B cell (primary cell): ENCODE measurements around the gene LANCL2.

ENCODE experiments used
- EZH2 ChIP-seq: IDR thresholded peaks from 2 replicates; pipeline ENCODE4 v1.6.1; 2012; ENCODE audit warnings: borderline replicate concordance, low read depth, mild to moderate bottlenecking, moderate library complexity, low read length; ENCODE audit not compliant: insufficient read depth, poor library complexity, severe bottlenecking
- TF ChIP-seq, protein P1 (sequence below): fragments of 200-600 bp; IDR thresholded peaks from one replicate; pipeline ENCODE4 v1.8.0; 2022; ENCODE audit warnings: antibody characterized with exemption, mild to moderate bottlenecking

GRCh38 chr7:55349121-55349520, 16.0 kb upstream of the LANCL2 start:
- TF ChIP-seq, protein P1, sequence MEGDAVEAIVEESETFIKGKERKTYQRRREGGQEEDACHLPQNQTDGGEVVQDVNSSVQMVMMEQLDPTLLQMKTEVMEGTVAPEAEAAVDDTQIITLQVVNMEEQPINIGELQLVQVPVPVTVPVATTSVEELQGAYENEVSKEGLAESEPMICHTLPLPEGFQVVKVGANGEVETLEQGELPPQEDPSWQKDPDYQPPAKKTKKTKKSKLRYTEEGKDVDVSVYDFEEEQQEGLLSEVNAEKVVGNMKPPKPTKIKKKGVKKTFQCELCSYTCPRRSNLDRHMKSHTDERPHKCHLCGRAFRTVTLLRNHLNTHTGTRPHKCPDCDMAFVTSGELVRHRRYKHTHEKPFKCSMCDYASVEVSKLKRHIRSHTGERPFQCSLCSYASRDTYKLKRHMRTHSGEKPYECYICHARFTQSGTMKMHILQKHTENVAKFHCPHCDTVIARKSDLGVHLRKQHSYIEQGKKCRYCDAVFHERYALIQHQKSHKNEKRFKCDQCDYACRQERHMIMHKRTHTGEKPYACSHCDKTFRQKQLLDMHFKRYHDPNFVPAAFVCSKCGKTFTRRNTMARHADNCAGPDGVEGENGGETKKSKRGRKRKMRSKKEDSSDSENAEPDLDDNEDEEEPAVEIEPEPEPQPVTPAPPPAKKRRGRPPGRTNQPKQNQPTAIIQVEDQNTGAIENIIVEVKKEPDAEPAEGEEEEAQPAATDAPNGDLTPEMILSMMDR: no peak
- TF ChIP-seq EZH2: no peak
